ENCODE measurements around the gene SUN3. TPM values are rescaled to one million over a fixed set of nuclear protein-coding genes. Genes with fewer than 3 reads are reported as not detected.

SUN3 gene
- total RNA-seq, 1 donor from 2014 or later, result not detected

- Mint-ChIP-seq H3K36me3 (ENCODE audit: low read depth) (no peaks in the 10 kb centered on the region), H3K4me1 (ENCODE audit: low read depth) (peaks cover 38% of the 10 kb centered on the region), H3K4me3 (ENCODE audit: unreplicated experiment) (no peak overlapping the region), H3K27ac (ENCODE audit: unreplicated experiment) (no peak overlapping the region), H3K27me3 (ENCODE audit: low read depth) (no peaks in the 10 kb centered on the region), H3K9me3 (ENCODE audit: low read depth) (no peaks in the 10 kb centered on the region)
- no peak for DNase-seq (ENCODE audit: low spot score)
- TF ChIP-seq, protein P1, sequence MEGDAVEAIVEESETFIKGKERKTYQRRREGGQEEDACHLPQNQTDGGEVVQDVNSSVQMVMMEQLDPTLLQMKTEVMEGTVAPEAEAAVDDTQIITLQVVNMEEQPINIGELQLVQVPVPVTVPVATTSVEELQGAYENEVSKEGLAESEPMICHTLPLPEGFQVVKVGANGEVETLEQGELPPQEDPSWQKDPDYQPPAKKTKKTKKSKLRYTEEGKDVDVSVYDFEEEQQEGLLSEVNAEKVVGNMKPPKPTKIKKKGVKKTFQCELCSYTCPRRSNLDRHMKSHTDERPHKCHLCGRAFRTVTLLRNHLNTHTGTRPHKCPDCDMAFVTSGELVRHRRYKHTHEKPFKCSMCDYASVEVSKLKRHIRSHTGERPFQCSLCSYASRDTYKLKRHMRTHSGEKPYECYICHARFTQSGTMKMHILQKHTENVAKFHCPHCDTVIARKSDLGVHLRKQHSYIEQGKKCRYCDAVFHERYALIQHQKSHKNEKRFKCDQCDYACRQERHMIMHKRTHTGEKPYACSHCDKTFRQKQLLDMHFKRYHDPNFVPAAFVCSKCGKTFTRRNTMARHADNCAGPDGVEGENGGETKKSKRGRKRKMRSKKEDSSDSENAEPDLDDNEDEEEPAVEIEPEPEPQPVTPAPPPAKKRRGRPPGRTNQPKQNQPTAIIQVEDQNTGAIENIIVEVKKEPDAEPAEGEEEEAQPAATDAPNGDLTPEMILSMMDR (IDR thresholded peaks at IDR 0.05), result no peak
These were observed 81.6 kb downstream of the SUN3 start for GRCh38 chr7:47947355-47947749.

GRCh38 chr7:47946581-47947354 is 82.1 kb downstream of the SUN3 start:
- H3K27me3 Mint-ChIP-seq (ENCODE audit: low read depth), result no peaks in the 10 kb centered on the region
- no peak overlapping the region for H3K4me3 Mint-ChIP-seq (ENCODE audit: unreplicated experiment)
- H3K4me1 Mint-ChIP-seq (ENCODE audit: low read depth), result peaks cover 43% of the 10 kb centered on the region
- H3K36me3 Mint-ChIP-seq (ENCODE audit: low read depth), result no peaks in the 10 kb centered on the region
- H3K27ac Mint-ChIP-seq (ENCODE audit: unreplicated experiment), result no peak overlapping the region
- TF ChIP-seq, protein P1 (IDR thresholded peaks at IDR 0.05), result no peak
- DNase-seq (ENCODE audit: low spot score), result no peak
- no peaks in the 10 kb centered on the region for H3K9me3 Mint-ChIP-seq (ENCODE audit: low read depth)

DNA sequence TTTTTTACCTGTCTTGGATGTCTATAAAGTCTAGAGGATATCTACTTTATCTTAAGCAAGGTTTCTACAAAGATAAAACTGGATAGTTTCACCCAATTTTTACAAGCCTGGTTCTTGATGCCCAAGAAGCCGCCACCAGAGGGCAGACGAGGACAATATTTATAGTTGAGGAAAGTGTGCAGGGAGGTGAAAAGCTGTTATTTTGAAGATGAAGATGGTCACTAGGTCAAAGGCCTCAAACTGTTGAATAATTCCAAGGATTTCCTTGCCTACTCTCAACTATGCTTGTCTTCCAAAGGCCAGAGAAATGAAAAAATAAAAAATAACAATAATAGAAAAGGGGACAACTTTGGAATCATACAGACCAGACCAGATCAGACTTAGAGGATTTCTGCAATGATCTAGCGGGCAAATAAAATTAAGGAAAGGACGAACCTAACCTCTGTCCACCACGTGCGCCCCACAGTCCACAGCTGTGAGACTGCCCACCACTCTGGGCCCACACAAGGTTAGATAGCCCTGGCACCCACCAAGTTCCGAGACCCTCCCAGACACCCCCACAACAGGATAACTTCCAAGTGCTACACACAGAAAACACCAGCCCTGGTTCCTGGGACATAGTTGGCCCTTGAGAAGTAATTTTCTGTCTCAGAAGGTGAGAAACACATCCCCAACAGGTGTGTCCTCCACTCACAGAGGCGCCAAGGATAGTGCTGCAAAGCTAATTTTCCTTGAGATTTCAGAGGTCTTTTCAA is 83.5 kb downstream of the SUN3 start:
- no peak overlapping the region for H3K27ac Mint-ChIP-seq (ENCODE audit: unreplicated experiment)

DNA sequence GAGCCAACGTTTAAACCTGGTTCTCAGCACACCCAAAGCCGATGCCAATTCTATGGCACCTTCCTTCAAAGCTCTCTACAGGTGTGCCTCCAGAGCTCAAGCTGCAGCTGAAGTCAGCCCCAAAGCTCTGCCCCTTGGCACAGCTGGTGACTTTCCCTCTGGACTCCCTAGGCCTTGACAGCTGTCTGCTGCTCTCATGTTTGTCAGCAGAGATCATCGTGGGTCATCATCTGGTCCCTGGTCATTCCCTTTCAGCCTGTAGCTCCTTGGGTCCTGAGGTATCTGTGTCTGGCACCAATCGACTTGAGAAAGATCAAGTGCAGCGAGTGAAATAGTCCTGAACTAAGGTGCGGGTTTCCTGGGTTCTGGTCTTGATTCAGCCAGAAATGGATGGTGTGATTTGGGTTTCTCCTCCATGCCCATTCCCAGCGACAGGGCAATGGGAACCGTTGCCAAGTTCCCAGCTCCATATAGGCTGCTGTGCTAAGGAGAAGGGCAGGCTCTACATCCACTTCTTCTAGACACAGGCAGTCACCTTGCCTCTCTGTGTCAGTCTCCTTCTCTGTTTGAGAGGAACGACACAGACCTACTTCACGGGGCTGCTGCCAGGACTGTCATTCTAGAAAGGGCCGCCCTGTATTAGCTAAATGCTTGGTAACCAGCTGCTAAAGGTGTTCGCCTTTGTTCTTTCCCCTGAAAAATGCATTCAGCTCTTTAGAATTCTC is 84.2 kb downstream of the SUN3 start:
- no peak overlapping the region for H3K4me3 Mint-ChIP-seq (ENCODE audit: unreplicated experiment)
- TF ChIP-seq, protein P1 (IDR thresholded peaks at IDR 0.05), result no peak
- H3K27me3 Mint-ChIP-seq (ENCODE audit: low read depth), result no peaks in the 10 kb centered on the region
- peaks cover 64% of the 10 kb centered on the region for H3K4me1 Mint-ChIP-seq (ENCODE audit: low read depth)
- H3K9me3 Mint-ChIP-seq (ENCODE audit: low read depth), result no peaks in the 10 kb centered on the region
- DNase-seq (ENCODE audit: low spot score), result no peak
- H3K27ac Mint-ChIP-seq (ENCODE audit: unreplicated experiment), result no peak overlapping the region
- H3K36me3 Mint-ChIP-seq (ENCODE audit: low read depth), result no peaks in the 10 kb centered on the region

More for the DNA sequence above, 83.5 kb downstream of the SUN3 start:
- H3K4me3 Mint-ChIP-seq (ENCODE audit: unreplicated experiment), result no peak overlapping the region
- no peaks in the 10 kb centered on the region for H3K27me3 Mint-ChIP-seq (ENCODE audit: low read depth)
- peaks cover 56% of the 10 kb centered on the region for H3K4me1 Mint-ChIP-seq (ENCODE audit: low read depth)
- TF ChIP-seq, protein P1 (IDR thresholded peaks at IDR 0.05), result peak; percentile 93
- no peak for DNase-seq (ENCODE audit: low spot score)
- H3K36me3 Mint-ChIP-seq (ENCODE audit: low read depth), result no peaks in the 10 kb centered on the region
- H3K9me3 Mint-ChIP-seq (ENCODE audit: low read depth), result no peaks in the 10 kb centered on the region
